BLaER1 (cell line): ENCODE results near the gene SACS.

Source experiments
- H3K27ac ChIP-seq: shearing (Covaris generic); formaldehyde crosslinking; 2 replicates; pipeline ENCODE4 v1.8.1; 2022
- H3K27me3 ChIP-seq: shearing (Covaris generic); formaldehyde crosslinking; 2 replicates; pipeline ENCODE4 v1.8.1; 2022
- H3K36me3 ChIP-seq: shearing (Covaris generic); formaldehyde crosslinking; 2 replicates; pipeline ENCODE4 v1.8.1; 2022
- H3K4me1 ChIP-seq: shearing (Covaris generic); formaldehyde crosslinking; 2 replicates; pipeline ENCODE4 v1.8.1; 2022
- H3K4me2 ChIP-seq: shearing (Covaris generic); formaldehyde crosslinking; 2 replicates; pipeline ENCODE4 v1.8.1; 2022
- H3K4me3 ChIP-seq: shearing (Covaris generic); formaldehyde crosslinking; 2 replicates; pipeline ENCODE4 v1.8.1; 2022
- H3K9ac ChIP-seq: shearing (Covaris generic); formaldehyde crosslinking; 2 replicates; pipeline ENCODE4 v1.8.1; 2022
- H3K9me3 ChIP-seq: shearing (Covaris generic); formaldehyde crosslinking; 2 replicates; pipeline ENCODE4 v1.8.1; 2022
- H4K20me1 ChIP-seq: shearing (Covaris generic); formaldehyde crosslinking; 2 replicates; pipeline ENCODE4 v1.8.1; 2022
- Cebpa-rat ChIP-seq: shearing (Covaris generic); IDR thresholded peaks from 2 replicates; pipeline ENCODE4 v1.8.1; 2022

Gene SACS

GRCh38 chr13:23344931-23345595, 88.4 kb downstream of the SACS start:
- H3K27me3 ChIP-seq = no peaks in the 10 kb centered on the region
- H3K4me3 ChIP-seq = no peak overlapping the region
- H3K9ac ChIP-seq = no peak overlapping the region
- no peak overlapping the region for H3K27ac ChIP-seq
- no peak for TF ChIP-seq Cebpa-rat
- H3K9me3 ChIP-seq = peaks cover 33% of the 10 kb centered on the region
- H3K36me3 ChIP-seq = peaks cover 83% of the 10 kb centered on the region
- H3K4me2 ChIP-seq = no peak overlapping the region
- H3K4me1 ChIP-seq = no peaks in the 10 kb centered on the region
- no peaks in the 10 kb centered on the region for H4K20me1 ChIP-seq

- peaks cover 82% of the 10 kb centered on the region for H3K36me3 ChIP-seq
- no peaks in the 10 kb centered on the region for H4K20me1 ChIP-seq
- no peak overlapping the region for H3K9ac ChIP-seq
- H3K4me1 ChIP-seq = no peaks in the 10 kb centered on the region
- no peak overlapping the region for H3K4me3 ChIP-seq
- H3K9me3 ChIP-seq = peaks cover 63% of the 10 kb centered on the region
- H3K4me2 ChIP-seq = no peak overlapping the region
- no peak for TF ChIP-seq Cebpa-rat
- H3K27ac ChIP-seq = no peak overlapping the region
- H3K27me3 ChIP-seq = no peaks in the 10 kb centered on the region
Observed at GRCh38 chr13:23339225-23339624, 94.3 kb downstream of the SACS start.

GRCh38 chr13:23330356-23330755, 103.1 kb downstream of the SACS start:
- no peak for TF ChIP-seq Cebpa-rat
- H3K36me3 ChIP-seq = peaks cover 43% of the 10 kb centered on the region; the same call in 1 of the 2 replicates

GRCh38 chr13:23325191-23325590, 108.3 kb downstream of the SACS start:
- Histone ChIP-seq H3K4me2 (no peak overlapping the region), H3K27ac (no peak overlapping the region), H3K36me3 (no peaks in the 10 kb centered on the region), H3K4me3 (no peak overlapping the region), H3K9me3 (no peaks in the 10 kb centered on the region), H3K4me1 (0 out of 2 replicates have a peak, but pooled peaks cover under 1% of the 10 kb centered on the region), H4K20me1 (no peaks in the 10 kb centered on the region), H3K27me3 (no peaks in the 10 kb centered on the region), H3K9ac (no peak overlapping the region)
- no peak for TF ChIP-seq Cebpa-rat

More at GRCh38 chr13:23330356-23330755, 103.1 kb downstream of the SACS start:
- Histone ChIP-seq H3K27ac (no peak overlapping the region), H3K4me3 (no peak overlapping the region), H4K20me1 (no peaks in the 10 kb centered on the region), H3K9me3 (0 out of 2 replicates have a peak, but pooled peaks cover 4% of the 10 kb centered on the region), H3K4me2 (no peak overlapping the region), H3K27me3 (no peaks in the 10 kb centered on the region), H3K9ac (no peak overlapping the region), H3K4me1 (no peaks in the 10 kb centered on the region)

GRCh38 chr13:23323946-23324709, 109.4 kb downstream of the SACS start:
- Histone ChIP-seq H3K4me1 (peaks cover 11% of the 10 kb centered on the region; the same call in 1 of the 2 replicates), H3K27me3 (no peaks in the 10 kb centered on the region), H3K27ac (no peak overlapping the region), H3K36me3 (no peaks in the 10 kb centered on the region), H3K4me2 (no peak overlapping the region), H3K9ac (no peak overlapping the region), H4K20me1 (no peaks in the 10 kb centered on the region), H3K4me3 (no peak overlapping the region), H3K9me3 (no peaks in the 10 kb centered on the region)
- TF ChIP-seq Cebpa-rat = no peak

GRCh38 chr13:23322353-23323336, 110.9 kb downstream of the SACS start:
- H3K9ac ChIP-seq = no peak overlapping the region
- H3K27ac ChIP-seq = no peak overlapping the region
- TF ChIP-seq Cebpa-rat = no peak
- H3K4me1 ChIP-seq = peaks cover 16% of the 10 kb centered on the region; the same call in 1 of the 2 replicates
- H3K9me3 ChIP-seq = no peaks in the 10 kb centered on the region
- H3K27me3 ChIP-seq = no peaks in the 10 kb centered on the region
- no peaks in the 10 kb centered on the region for H4K20me1 ChIP-seq
- no peaks in the 10 kb centered on the region for H3K36me3 ChIP-seq
- H3K4me2 ChIP-seq = no peak overlapping the region
- no peak overlapping the region for H3K4me3 ChIP-seq

- Histone ChIP-seq H3K4me2 (no peak overlapping the region), H3K27me3 (no peaks in the 10 kb centered on the region), H3K27ac (no peak overlapping the region), H3K9me3 (no peaks in the 10 kb centered on the region), H3K36me3 (no peaks in the 10 kb centered on the region), H3K4me1 (peaks cover 16% of the 10 kb centered on the region; the same call in 1 of the 2 replicates), H3K9ac (no peak overlapping the region), H3K4me3 (no peak overlapping the region), H4K20me1 (no peaks in the 10 kb centered on the region)
- no peak for TF ChIP-seq Cebpa-rat
Observed at GRCh38 chr13:23321535-23322241, 111.8 kb downstream of the SACS start.

- Histone ChIP-seq H3K27me3 (no peaks in the 10 kb centered on the region), H3K9me3 (no peaks in the 10 kb centered on the region), H3K27ac (no peak overlapping the region), H3K4me1 (peaks cover 16% of the 10 kb centered on the region; the same call in 1 of the 2 replicates), H3K36me3 (no peaks in the 10 kb centered on the region), H3K4me2 (no peak overlapping the region), H3K4me3 (no peak overlapping the region), H3K9ac (no peak overlapping the region), H4K20me1 (no peaks in the 10 kb centered on the region)
- TF ChIP-seq Cebpa-rat = no peak
Observed at GRCh38 chr13:23320926-23321534, 112.5 kb downstream of the SACS start.
